Body of pancreas (tissue), 4 donors: ENCODE data around the gene PPFIA4.

Source experiments
- POLR2A ChIP-seq, 3 donors: fragments of 450-650 bp; IDR thresholded peaks; one replicate each; pipeline ENCODE4 v1.6.1; 2016; ENCODE audit warnings: antibody characterized with exemption in 3 of 3, mild to moderate bottlenecking in 2 of 3
- TF ChIP-seq, protein P1 (sequence below), 7 experiments: fragments of 450-650 bp in 4 of 7; fragments of 200-600 bp in 3 of 7; sonication (generic) in 3 of 7; IDR thresholded peaks; one replicate each; pipeline ENCODE4 v1.5.1; 2016 to 2019; ENCODE audit warnings: antibody characterized with exemption in 7 of 7

DNA sequence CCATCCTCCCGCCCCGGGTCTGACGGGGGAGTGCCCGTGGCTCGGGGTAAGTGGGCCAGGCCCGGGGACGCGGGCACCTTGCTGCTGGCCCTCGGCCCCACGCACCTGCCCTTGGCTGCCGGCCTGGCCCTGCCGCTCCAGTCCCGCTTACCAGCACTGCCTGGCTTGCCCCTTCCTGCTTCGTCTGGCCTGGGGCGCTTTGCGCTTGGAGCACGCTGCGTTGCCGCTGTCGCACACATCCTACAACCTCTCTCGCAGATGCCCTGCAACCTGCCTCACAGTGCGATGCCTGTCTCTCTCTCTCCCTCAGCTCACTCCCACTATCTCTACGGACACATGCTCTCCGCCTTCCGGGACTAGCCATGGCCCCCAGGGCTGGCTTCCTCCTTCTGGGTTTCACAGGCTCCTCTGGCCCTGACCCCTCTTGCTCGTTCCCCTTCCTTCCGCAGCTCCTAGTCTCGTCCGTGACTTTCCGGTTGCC lies 49.8 kb downstream of the PPFIA4 start:
- TF ChIP-seq, protein P1, sequence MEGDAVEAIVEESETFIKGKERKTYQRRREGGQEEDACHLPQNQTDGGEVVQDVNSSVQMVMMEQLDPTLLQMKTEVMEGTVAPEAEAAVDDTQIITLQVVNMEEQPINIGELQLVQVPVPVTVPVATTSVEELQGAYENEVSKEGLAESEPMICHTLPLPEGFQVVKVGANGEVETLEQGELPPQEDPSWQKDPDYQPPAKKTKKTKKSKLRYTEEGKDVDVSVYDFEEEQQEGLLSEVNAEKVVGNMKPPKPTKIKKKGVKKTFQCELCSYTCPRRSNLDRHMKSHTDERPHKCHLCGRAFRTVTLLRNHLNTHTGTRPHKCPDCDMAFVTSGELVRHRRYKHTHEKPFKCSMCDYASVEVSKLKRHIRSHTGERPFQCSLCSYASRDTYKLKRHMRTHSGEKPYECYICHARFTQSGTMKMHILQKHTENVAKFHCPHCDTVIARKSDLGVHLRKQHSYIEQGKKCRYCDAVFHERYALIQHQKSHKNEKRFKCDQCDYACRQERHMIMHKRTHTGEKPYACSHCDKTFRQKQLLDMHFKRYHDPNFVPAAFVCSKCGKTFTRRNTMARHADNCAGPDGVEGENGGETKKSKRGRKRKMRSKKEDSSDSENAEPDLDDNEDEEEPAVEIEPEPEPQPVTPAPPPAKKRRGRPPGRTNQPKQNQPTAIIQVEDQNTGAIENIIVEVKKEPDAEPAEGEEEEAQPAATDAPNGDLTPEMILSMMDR (IDR thresholded peaks at IDR 0.05), result no peak
- TF ChIP-seq POLR2A (IDR thresholded peaks at IDR 0.05), result no peak
